ENCODE data around the gene KLHL17.

The KLHL17 gene

GRCh38 chr1:923131-923990, 37.0 kb upstream of the KLHL17 start, which contains the start of gene SAMD11:
TSS of gene SAMD11 (plus strand) at chr1:923923. CDS start at chr1:924432, 509 bp downstream.
- peak; percentile 80 for DNase-seq (ENCODE audit: low spot score)

DNA sequence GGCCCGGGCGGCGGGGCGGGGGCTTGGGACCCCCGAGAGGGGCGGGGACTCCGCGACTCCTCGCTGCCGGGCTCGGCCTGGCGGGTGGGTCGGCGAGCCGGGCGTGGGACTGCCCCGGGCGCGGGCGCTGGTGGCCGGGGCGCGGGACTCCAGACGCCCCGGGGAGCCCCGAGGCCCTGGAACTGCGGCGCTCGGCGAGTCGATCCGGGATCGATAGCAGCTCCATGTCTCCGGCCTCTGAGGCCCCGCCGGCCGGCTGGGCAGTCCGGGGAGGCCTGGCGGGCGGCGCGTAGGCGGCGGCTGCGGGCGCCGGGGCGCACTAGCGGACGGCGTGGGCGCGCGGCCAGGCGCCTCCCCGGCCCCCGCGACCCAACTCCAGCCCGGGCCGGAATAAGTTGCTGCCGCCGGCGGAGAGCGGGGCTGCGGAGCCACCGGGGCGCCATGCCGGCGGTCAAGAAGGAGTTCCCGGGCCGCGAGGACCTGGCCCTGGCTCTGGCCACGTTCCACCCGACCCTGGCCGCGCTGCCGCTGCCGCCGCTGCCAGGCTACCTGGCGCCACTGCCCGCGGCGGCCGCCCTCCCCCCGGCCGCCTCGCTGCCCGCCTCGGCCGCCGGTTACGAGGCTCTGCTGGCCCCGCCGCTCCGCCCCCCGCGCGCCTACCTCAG, 36.3 kb upstream of the KLHL17 start:
- no peak for DNase-seq (ENCODE audit: low spot score)

DNA sequence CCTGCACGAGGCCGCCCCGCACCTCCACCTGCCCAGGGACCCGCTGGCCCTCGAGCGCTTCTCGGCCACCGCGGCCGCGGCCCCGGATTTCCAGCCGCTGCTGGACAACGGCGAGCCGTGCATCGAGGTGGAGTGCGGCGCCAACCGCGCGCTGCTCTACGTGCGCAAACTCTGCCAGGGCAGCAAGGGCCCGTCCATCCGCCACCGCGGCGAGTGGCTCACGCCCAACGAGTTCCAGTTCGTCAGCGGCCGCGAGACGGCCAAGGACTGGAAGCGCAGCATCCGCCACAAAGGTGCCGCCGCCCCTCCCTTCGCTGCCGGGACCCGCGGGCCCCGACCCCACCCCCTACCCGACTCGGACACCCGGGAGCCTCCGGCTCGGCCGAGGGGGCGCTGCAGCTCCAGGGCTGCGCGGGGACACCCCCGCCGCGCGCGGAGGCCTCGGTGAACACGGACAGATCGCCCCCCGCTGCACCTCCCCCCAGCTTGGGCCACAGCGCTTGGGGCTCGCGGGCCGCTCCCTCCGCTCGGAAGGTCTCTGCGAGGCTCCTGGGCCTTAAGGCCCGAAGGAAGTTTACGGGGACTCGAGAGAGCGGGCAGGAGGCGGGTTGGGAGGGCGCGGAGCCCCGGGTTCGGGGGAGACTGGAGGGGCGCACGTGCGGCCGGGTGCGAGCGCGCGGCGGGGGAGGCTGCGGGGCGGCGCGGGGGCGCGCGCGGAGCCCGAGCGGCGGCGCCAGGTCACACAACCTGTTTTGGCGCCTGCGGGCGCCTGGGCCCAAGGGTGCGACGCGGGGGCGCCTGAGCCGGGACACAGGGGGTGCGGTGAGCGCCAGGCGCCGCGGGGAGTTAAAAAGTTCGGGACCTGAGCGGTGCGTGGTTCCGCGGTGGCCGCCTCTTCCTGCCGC, 35.5 kb upstream of the KLHL17 start:
- peak; percentile 43 for DNase-seq (ENCODE audit: low spot score)

DNA sequence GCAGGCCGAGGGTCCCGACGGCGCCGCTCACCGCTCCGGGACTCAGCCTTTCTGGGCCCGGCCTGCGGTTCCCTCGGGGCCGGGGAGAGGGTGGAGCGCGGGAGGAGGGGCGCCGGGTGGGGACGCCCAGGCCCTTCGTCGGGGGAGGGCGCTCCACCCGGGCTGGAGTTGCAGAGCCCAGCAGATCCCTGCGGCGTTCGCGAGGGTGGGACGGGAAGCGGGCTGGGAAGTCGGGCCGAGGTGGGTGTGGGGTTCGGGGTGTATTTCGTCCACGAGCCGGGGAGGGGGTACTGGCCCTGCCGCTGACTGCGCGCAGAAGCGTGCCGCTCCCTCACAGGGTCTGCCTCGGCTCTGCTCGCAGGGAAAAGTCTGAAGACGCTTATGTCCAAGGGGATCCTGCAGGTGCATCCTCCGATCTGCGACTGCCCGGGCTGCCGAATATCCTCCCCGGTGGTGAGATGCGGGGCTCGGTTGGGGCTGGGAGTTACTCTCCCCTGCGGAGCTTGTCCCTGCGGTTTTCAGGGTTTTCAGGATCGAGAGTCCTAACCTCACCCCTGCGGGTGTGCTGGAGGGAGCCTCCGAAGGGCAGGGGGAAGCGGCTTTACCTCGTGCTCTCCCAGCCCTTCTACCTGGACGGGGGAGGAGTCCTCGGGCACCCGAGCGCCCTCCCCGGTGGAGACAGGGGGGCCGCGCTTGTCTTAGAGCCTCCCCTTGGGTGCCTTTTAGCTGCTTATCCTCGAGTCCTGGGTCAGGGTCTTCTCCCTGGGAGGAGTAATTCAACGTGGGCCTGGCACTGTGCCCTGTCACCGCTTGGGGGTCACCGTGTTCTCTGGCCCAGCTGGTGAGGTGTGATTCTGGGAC, 34.6 kb upstream of the KLHL17 start:
- DNase-seq (ENCODE audit: low spot score), result no peak

DNA sequence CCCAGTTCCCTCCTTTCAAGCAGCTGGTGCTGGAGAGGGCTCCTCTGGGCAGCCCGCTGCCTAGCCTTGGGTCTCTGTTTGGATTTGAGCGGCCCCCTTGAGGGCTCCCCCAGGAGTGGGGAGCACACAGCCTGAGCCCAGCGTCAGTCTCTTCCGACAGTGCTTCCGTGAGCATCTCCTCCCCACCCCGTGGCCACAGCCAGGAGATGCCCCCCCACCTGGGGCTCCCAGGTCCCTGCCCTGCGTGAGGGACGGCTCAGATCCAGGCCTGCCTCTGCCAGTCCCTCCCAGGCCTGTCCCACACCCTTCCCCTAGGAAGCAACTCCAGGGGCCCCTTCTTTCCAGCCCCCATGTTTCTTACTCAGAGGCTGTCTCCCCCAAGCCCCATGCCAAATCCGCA, 33.1 kb upstream of the KLHL17 start:
- DNase-seq (ENCODE audit: low spot score), result no peak

DNA sequence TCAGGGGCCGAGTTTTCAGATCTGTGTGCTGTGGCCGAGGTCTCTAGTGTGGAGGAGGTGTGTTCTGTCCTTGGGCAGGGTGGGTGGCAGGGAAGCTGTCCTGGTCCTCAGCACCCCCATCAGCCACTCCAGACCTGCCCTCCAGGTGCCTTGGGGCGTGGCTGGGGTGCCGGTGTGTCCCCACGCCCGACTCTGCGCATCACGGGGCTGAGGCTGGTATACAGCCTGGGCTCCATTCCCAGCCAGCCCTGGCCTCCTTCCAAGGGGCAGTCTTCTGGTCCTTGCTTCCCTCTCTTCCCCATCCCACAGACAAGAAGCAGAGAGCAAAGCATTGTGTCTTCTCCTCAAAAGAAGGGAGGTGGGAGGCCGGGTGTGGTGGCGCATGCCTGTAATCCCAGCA, 32.6 kb upstream of the KLHL17 start:
- DNase-seq (ENCODE audit: low spot score), result no peak

DNA sequence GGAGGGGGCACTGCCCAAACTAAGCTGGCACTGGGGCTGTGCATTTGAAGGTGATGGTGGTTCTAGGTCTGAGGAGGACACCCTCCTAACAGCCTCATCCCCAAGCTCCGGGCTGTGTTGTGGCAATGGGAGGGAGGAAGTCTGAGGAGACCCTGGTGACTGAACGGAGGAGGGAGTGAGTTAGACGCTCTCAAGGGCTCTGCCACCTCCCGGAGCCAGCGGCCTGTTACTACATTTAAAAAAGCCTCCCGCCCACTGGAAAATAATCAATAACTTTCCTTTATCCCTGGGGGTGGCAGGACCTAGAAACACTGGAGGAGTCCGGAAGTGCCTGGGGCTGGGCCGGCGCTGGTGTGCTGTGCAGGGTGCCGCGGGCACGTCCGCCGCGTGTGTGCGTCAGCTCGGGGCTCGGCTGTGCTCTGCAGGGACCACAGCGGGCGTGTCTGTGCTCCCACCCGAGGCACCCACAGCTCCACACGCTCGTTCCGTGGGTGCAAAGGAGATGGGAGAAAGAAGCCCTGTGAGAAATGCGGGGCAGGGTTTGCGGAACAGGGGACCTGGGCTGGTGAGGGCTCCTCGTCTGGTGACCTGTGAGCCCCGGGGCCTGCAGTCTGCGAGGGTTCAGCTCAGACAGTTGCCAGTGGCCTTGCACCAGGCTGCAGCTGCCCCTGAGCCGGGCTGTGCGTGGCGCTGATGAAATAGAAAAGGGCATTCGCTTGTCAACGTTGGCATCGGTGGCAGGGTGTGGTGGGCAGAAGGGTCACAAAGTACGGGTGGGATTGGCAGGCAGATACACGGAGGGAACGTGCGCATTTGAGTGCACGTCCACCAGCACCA, 31.3 kb upstream of the KLHL17 start:
- DNase-seq (ENCODE audit: low spot score), result no peak

DNA sequence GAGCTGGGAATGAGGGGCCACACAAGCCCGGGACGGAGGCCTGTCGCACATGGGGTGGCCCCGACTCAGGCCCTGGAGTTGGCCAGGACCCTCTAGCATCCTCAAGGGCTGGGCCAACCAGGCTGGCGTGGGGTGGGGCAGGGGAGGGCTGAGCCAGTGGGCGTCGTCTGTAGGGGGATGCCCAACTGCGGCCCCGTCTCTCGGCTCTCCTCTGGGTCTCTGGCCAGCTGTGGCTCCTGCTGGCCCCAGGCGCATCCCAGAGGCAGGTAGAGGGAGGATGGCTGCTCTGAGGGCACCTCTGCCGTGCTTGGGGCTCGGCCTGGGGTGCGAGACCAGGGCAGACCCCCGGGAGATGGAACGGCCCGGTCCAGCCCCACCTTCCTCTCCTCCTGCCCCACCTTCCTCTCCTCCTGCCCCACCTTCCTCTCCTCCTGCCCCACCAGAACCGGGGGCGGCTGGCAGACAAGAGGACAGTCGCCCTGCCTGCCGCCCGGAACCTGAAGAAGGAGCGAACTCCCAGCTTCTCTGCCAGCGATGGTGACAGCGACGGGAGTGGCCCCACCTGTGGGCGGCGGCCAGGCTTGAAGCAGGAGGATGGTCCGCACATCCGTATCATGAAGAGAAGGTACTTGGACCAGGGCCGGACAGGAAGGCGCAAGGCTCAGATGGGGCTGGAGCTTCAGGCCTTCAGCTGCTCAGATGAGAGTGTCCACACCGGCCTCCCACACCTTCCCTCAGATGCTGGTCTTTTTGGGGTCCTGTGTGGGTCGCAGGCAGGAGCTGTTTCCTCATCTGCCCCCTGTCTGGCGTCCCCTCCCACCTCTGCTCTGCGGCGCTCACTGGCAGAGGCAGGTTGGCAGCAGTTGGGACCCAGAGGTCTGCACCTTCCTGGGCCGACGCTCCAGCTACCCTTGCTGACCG, 30.4 kb upstream of the KLHL17 start:
- DNase-seq (ENCODE audit: low spot score), result no peak

DNA sequence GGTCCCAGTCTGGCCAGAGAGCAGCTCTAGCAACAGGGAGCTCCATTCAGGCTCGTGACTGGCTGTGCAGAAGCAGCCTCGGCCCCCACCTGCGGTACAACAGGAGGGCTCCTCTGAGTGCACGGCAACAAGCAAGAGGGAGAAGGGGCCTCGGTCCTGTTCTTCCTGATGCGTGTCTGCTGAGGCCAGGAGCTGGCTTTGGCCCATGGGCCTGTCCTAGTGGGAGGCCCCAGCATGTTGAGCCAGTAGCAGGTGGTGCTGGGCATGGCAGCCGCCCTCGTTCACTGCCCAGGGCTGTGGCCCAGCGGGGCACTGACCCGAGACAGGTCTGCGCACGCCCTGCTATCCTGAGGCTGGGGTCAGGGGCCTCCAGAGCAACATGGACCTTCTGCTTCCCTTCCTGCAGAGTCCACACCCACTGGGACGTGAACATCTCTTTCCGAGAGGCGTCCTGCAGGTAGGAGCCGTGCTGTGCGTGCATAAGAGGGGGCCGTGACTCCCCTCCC, 29.7 kb upstream of the KLHL17 start:
- DNase-seq (ENCODE audit: low spot score), result no peak

DNA sequence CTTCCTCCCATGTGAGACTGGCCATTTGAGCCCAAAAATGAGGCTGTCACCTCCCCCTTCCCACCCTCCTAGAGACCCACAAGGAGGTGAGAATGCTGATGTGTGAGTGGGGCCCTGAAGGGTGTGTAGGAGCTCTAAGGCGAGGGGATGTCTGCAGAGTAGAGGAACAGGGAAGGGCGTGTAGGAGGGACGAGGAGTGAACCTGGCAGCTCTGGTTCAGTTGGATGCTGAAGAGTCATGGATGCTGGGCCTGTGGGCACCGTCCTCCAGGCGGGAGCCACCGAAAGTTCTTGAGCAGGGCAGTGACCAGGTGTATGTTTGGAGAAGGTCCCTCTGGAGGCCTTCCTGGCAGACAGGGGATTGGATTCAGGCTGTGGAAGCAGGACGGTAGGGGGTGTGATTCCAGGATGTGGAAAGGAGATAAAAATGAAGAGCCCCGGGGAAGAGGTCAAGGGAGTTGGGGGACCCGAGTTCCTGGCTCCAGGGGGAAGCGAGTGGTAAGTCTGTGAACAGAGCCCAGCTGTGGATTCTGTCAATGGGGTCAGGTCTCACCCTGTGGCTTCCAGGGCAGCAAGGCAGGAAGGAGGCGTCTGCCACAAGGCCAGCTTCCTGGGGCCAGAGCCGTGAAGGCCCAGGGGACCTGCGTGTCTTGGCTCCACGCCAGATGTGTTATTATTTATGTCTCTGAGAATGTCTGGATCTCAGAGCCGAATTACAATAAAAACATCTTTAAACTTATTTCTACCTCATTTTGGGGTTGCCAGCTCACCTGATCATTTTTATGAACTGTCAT, 28.8 kb upstream of the KLHL17 start:
- DNase-seq (ENCODE audit: low spot score), result no peak

DNA sequence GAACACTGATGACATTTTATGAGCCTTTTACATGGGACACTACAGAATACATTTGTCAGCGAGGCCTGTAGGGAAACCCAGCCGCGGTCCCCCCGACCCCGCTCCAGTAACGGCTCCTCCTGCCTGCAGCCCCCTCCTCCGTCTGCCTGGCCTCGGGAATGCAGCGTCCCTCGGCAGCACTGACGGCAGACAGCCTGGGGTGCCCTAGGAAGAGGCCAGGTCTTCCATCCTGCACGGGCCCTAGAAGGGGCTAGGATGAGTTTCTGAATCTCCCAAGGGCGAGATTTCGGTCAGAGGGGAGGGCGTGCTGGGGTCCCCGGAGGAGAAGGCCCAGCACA, 28.2 kb upstream of the KLHL17 start:
- DNase-seq (ENCODE audit: low spot score), result no peak

DNA sequence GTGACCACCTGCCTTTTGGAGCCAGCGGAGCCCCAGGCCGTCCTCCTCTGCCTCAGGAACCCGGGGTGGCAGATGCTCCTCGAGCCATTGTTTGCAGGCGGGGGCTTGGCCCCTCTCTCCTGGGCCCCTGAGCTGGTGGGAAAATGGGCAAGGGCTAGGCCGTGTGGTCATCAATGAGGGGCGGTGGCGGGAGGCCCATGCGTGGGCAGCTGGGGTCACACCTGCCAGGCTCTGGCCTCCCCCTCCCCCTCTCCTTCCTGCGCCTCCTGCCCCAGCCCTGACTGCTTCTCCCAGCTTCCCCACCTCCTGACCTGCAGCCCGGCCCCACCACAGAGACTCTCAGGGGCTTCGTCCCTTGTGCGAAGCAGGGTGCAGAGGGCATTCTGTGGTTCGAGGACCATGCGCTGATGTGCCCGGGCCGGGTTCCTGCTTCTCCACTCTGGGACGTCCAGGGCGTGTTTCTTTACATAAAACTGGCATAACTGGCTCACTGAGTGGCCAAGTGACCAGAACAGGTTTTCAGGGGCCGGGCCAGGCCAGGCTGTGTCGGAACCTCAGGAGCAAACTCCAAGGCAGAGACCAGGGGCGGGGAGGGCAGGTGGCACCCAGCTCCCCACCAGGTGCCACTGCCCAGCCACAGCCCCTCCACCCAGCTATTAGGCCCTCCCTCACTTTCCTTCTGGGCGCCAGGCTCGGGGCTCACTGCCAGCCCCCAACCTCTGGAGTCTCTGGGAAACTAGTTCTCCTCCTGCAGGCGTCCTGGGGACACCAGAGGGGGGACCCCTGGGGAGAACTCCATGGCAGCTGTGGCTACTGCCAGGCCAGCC, 27.4 kb upstream of the KLHL17 start:
- no peak for DNase-seq (ENCODE audit: low spot score)

- DNase-seq (ENCODE audit: low spot score), result no peak
Observed at GRCh38 chr1:933603-933940, 26.8 kb upstream of the KLHL17 start.

- DNase-seq (ENCODE audit: low spot score), result no peak
Observed at GRCh38 chr1:934991-935750, 25.2 kb upstream of the KLHL17 start.

DNA sequence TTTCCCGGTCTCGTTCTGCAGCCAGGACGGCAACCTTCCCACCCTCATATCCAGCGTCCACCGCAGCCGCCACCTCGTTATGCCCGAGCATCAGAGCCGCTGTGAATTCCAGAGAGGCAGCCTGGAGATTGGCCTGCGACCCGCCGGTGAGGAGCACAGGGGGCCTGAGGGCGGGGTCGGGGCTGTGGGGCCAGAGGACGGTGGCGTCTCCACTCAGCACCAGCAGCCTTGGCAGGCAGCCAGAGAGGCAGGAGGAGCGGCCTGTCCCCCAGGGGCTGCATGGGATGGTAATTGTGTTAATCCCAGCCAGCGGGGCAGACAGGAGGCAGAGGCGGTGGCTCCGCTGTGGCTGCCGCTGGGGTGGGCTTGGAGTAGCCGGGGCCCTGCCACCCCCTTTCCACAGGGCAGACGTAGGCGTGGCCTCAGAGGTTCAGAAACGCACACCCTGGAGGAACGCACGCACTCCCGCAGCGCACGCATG, 24.6 kb upstream of the KLHL17 start:
- DNase-seq (ENCODE audit: low spot score), result no peak

DNA sequence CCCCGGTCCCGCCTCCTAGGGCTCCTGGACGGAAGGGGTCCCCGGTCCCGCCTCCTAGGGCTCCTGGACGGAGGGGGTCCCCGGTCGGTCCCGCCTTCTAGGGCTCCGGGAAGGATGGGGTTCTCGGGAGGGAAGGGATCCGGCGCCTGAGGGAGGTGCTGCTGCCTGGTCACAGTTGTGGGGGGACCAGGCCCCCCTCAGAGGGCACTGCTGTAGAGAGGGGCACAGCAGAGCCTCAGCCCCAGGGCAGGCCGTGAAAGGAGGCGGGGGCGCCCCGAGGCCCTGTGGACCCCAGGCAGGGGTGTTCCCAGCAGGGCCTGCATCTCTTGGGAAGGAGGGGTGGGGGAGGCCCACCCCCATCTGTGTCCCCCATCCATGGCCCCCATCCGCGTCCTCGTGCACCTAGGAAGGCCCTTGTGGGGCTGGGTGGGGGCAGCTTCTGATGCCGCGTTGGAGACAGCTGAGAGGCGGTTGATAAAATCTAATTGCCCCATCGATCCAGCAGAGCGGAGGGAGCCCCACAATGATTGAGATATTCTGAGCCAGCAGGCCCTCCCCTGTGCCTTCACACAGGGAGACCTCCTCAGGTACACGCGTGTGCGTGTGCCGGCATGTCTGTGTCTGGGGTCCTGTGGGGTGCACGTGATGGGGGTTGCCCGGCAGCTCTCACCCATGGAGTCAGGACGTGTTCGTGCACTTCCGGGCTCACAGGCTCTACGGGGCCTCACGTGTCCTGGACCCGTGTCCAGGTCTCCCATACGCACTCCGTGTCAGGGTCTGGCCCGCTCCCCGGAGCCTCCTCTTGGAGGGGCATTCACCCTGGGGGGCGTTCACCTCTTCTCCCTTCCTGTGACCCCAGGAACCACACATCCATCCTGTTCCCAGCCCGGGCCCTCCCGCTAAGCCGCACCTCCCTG, 23.8 kb upstream of the KLHL17 start:
- DNase-seq (ENCODE audit: low spot score), result no peak
